Thyroid gland (tissue), 4 donors: ENCODE results near the gene CCDC60. TPM values are rescaled to one million over a fixed set of nuclear protein-coding genes. Genes with fewer than 3 reads are reported as not detected.

Experiments used
- DNase-seq, 2 donors: peaks; one replicate each; pipeline ENCODE4 v3.0.0-alpha.2; 2019
- H3K27ac ChIP-seq, 3 donors: fragments of 200-600 bp; sonication (generic); 1 replicate in 2 of 3; 2 replicates in 1 of 3; pipeline ENCODE4 v1.5.1; 2016 to 2019; ENCODE audit warnings: mild to moderate bottlenecking in 1 of 3, moderate library complexity in 1 of 3
- H3K27me3 ChIP-seq: fragments of 200-600 bp; sonication (generic); one replicate; pipeline ENCODE4 v1.5.1; 2019
- H3K36me3 ChIP-seq, 2 donors: fragments of 200-600 bp; sonication (generic); one replicate each; pipeline ENCODE4 v1.5.1; 2016 to 2019
- H3K4me1 ChIP-seq, 2 donors: fragments of 200-600 bp; sonication (generic); one replicate each; pipeline ENCODE4 v1.5.1; 2017 to 2019
- H3K4me3 ChIP-seq, 3 donors: fragments of 200-600 bp; sonication (generic); replicated peaks in 1 of 3; 1 replicate in 2 of 3; 2 replicates in 1 of 3; pipeline ENCODE4 v1.5.1; 2016; ENCODE audit warnings: mild to moderate bottlenecking in 1 of 3
- H3K9me3 ChIP-seq: fragments of 200-600 bp; sonication (generic); one replicate; pipeline ENCODE4 v1.5.1; 2017
- POLR2A ChIP-seq, 2 donors: fragments of 450-650 bp; IDR thresholded peaks; one replicate each; pipeline ENCODE4 v1.6.1; 2017; ENCODE audit warnings: antibody characterized with exemption in 2 of 2, mild to moderate bottlenecking in 2 of 2, moderate library complexity in 1 of 2
- WGBS, 2 donors: methylation state at CpG; one replicate each; pipeline ENCODE4 v1.1.5; 2017; 5-methylcytosine and 5-hydroxymethylcytosine counted together
- intact Hi-C: fragments of 100-400 bp; cut with DNase I; formaldehyde crosslinking; loops from one replicate; pipeline ENCODE4 v1.15.1; 2023
- total RNA-seq, 4 donors: library from RNA; depleted of rRNA; stranded (reverse); fragments of >200 nt; gene quantifications; one replicate each; pipeline ENCODE4 v1.2.3, GENCODE V29; 2016
- TF ChIP-seq, protein P1 (sequence below), 6 experiments: fragments of 200-600 bp in 3 of 6; fragments of 450-650 bp in 3 of 6; sonication (generic) in 3 of 6; IDR thresholded peaks; one replicate each; pipeline ENCODE4 v1.5.1; 2016 to 2019; ENCODE audit warnings: antibody characterized with exemption in 6 of 6, mild to moderate bottlenecking in 2 of 6, inconsistent platforms in 1 of 6, moderate library complexity in 1 of 6

Gene CCDC60
- total RNA-seq, 4 donors from 2014 or later = not detected

GRCh38 chr12:119308708-119309456 lies 25.6 kb upstream of the CCDC60 start:
- intact Hi-C loops = no loop called here
- TF ChIP-seq, protein P1, sequence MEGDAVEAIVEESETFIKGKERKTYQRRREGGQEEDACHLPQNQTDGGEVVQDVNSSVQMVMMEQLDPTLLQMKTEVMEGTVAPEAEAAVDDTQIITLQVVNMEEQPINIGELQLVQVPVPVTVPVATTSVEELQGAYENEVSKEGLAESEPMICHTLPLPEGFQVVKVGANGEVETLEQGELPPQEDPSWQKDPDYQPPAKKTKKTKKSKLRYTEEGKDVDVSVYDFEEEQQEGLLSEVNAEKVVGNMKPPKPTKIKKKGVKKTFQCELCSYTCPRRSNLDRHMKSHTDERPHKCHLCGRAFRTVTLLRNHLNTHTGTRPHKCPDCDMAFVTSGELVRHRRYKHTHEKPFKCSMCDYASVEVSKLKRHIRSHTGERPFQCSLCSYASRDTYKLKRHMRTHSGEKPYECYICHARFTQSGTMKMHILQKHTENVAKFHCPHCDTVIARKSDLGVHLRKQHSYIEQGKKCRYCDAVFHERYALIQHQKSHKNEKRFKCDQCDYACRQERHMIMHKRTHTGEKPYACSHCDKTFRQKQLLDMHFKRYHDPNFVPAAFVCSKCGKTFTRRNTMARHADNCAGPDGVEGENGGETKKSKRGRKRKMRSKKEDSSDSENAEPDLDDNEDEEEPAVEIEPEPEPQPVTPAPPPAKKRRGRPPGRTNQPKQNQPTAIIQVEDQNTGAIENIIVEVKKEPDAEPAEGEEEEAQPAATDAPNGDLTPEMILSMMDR (IDR thresholded peaks at IDR 0.05) = no peak
- TF ChIP-seq POLR2A (IDR thresholded peaks at IDR 0.05) = no peak
- Histone ChIP-seq H3K9me3 (no peaks in the 10 kb centered on the region), H3K27ac (no peak overlapping the region), H3K4me3 (no peak overlapping the region), H3K4me1 (no peaks in the 10 kb centered on the region), H3K36me3 (no peaks in the 10 kb centered on the region), H3K27me3 (no peaks in the 10 kb centered on the region)
- DNase-seq = no peak
- WGBS, 2 donors = 49 to 53% methylated on average over 19 of the region's 19 CpGs

DNA sequence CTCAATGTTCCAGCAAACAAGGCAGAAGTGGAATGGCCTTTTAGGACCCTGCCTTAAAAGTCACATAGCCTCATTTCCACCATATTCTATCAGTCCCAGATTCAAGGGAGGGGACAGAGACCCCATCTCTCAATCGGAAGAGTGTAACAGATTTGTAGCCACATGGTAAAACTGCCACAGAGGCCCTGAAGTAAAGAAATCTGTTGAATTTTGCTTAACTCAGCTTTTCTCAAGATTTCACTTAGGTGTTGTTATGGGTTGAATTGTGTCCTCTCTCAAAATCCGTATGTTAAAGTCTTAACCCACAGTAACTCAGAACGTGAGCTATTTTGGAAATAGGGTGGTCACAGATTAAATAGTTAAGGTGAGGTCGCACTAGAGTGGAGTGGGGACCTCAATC lies 22.7 kb upstream of the CCDC60 start:
- Histone ChIP-seq H3K36me3 (no peaks in the 10 kb centered on the region), H3K4me3 (no peak overlapping the region), H3K27ac (no peak overlapping the region), H3K9me3 (no peaks in the 10 kb centered on the region), H3K27me3 (no peaks in the 10 kb centered on the region), H3K4me1 (no peaks in the 10 kb centered on the region)
- intact Hi-C loops = no loop called here
- no peak for DNase-seq
- WGBS, 2 donors = 74 to 81% methylated on average over 4 of the region's 4 CpGs
- no peak for TF ChIP-seq POLR2A (IDR thresholded peaks at IDR 0.05)
- TF ChIP-seq, protein P1 (IDR thresholded peaks at IDR 0.05) = no peak

- Histone ChIP-seq H3K4me3 (no peak overlapping the region), H3K4me1 (no peaks in the 10 kb centered on the region), H3K27me3 (no peaks in the 10 kb centered on the region), H3K36me3 (no peaks in the 10 kb centered on the region), H3K9me3 (no peaks in the 10 kb centered on the region), H3K27ac (no peak overlapping the region)
- 36 to 62% methylated on average over 1 of the region's 1 CpG for WGBS, 2 donors
- intact Hi-C loops = no loop called here
- TF ChIP-seq POLR2A (IDR thresholded peaks at IDR 0.05) = no peak
- TF ChIP-seq, protein P1 (IDR thresholded peaks at IDR 0.05) = no peak
- DNase-seq = no peak
Observed at GRCh38 chr12:119312904-119313303, 21.6 kb upstream of the CCDC60 start.

- 97 to 98% methylated on average over 5 of the region's 5 CpGs for WGBS, 2 donors
- H3K4me1 ChIP-seq = no peaks in the 10 kb centered on the region
- no peak for DNase-seq
- no peaks in the 10 kb centered on the region for H3K9me3 ChIP-seq
- no peaks in the 10 kb centered on the region for H3K27me3 ChIP-seq
- H3K36me3 ChIP-seq = no peaks in the 10 kb centered on the region
- no peak overlapping the region for H3K27ac ChIP-seq
- TF ChIP-seq, protein P1 (IDR thresholded peaks at IDR 0.05) = no peak
- TF ChIP-seq POLR2A (IDR thresholded peaks at IDR 0.05) = no peak
- H3K4me3 ChIP-seq = no peak overlapping the region
- intact Hi-C loops = no loop called here
Observed at GRCh38 chr12:119314290-119314689, 20.2 kb upstream of the CCDC60 start.

DNA sequence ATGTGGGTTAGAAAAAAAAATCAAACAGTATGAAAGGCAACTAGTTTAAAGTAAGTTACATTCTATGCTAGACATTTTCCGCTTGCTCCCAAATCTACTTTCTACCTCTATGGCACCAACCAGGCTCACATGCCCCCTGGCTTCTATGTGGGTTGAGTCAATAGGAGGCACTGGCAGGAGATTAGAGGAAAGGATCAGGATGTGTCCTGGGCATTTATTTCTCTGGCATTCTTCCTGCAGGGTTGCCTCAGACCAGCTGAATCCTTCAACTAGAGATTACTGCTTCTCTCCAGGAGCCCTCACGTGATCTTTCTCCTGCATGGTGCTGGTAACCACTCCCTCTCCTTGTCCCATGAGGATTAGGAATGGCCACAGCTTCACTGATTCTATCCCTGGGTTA lies 14.9 kb upstream of the CCDC60 start:
- no peaks in the 10 kb centered on the region for H3K27me3 ChIP-seq
- intact Hi-C loops = no loop called here
- H3K9me3 ChIP-seq = no peaks in the 10 kb centered on the region
- H3K4me1 ChIP-seq = peaks cover 3 to 17% of the 10 kb centered on the region in 2 donors
- TF ChIP-seq, protein P1 (IDR thresholded peaks at IDR 0.05) = no peak
- H3K4me3 ChIP-seq = no peak overlapping the region
- H3K36me3 ChIP-seq = no peaks in the 10 kb centered on the region
- no peak overlapping the region for H3K27ac ChIP-seq
- DNase-seq = peak; percentile 8 to 19
- 66 to 70% methylated on average over 2 of the region's 2 CpGs for WGBS, 2 donors
